Activated T-cell treated with anti-CD3 and anti-CD28 coated beads, Interleukin-2, amount 50 U/mL, for 24 hours (primary cell): ENCODE measurements around the gene VWA5B2.

Experiments
- DNase-seq: peaks from one replicate; pipeline ENCODE4 v3.0.0-alpha.2; 2020
- H3K27ac Mint-ChIP-seq: 2 replicates; pipeline ENCODE4 v1.8.0; 2020; ENCODE audit warnings: mild to moderate bottlenecking, mixed read lengths
- H3K27me3 Mint-ChIP-seq: 2 replicates; pipeline ENCODE4 v1.8.0; 2020; ENCODE audit warnings: mixed read lengths
- H3K36me3 Mint-ChIP-seq: 2 replicates; pipeline ENCODE4 v1.8.0; 2020; ENCODE audit warnings: low read depth, mixed read lengths
- H3K4me1 Mint-ChIP-seq: 2 replicates; pipeline ENCODE4 v1.8.0; 2020; ENCODE audit warnings: low read depth, mixed read lengths
- H3K4me3 Mint-ChIP-seq: 2 replicates; pipeline ENCODE4 v1.8.0; 2020; ENCODE audit warnings: mild to moderate bottlenecking, moderate library complexity, mixed read lengths
- H3K9me3 Mint-ChIP-seq: 2 replicates; pipeline ENCODE4 v1.8.0; 2020; ENCODE audit warnings: mixed read lengths

The VWA5B2 gene

GRCh38 chr3:184200825-184201224 lies 28.6 kb upstream of the VWA5B2 start:
- H3K27me3 Mint-ChIP-seq = peaks cover 3% of the 10 kb centered on the region
- peaks cover 8% of the 10 kb centered on the region for H3K36me3 Mint-ChIP-seq
- no peaks in the 10 kb centered on the region for H3K9me3 Mint-ChIP-seq
- H3K27ac Mint-ChIP-seq = no peak overlapping the region
- DNase-seq = no peak
- H3K4me1 Mint-ChIP-seq = no peaks in the 10 kb centered on the region
- no peak overlapping the region for H3K4me3 Mint-ChIP-seq

- no peak overlapping the region for H3K27ac Mint-ChIP-seq
- DNase-seq = no peak
- H3K4me3 Mint-ChIP-seq = no peak overlapping the region
- H3K9me3 Mint-ChIP-seq = no peaks in the 10 kb centered on the region
- H3K27me3 Mint-ChIP-seq = peaks cover 17% of the 10 kb centered on the region
- H3K4me1 Mint-ChIP-seq = no peaks in the 10 kb centered on the region
- no peaks in the 10 kb centered on the region for H3K36me3 Mint-ChIP-seq
Measured at GRCh38 chr3:184203526-184203925, 25.9 kb upstream of the VWA5B2 start.

GRCh38 chr3:184209146-184209923 lies 20.1 kb upstream of the VWA5B2 start:
- no peaks in the 10 kb centered on the region for H3K9me3 Mint-ChIP-seq
- no peak overlapping the region for H3K4me3 Mint-ChIP-seq
- DNase-seq = no peak
- no peaks in the 10 kb centered on the region for H3K36me3 Mint-ChIP-seq
- peaks cover 17% of the 10 kb centered on the region for H3K27me3 Mint-ChIP-seq
- no peaks in the 10 kb centered on the region for H3K4me1 Mint-ChIP-seq
- H3K27ac Mint-ChIP-seq = no peak overlapping the region

GRCh38 chr3:184211297-184211696 lies 18.1 kb upstream of the VWA5B2 start:
- no peak overlapping the region for H3K4me3 Mint-ChIP-seq
- H3K27me3 Mint-ChIP-seq = peaks cover 18% of the 10 kb centered on the region
- H3K36me3 Mint-ChIP-seq = no peaks in the 10 kb centered on the region
- H3K4me1 Mint-ChIP-seq = no peaks in the 10 kb centered on the region
- H3K27ac Mint-ChIP-seq = no peak overlapping the region
- H3K9me3 Mint-ChIP-seq = no peaks in the 10 kb centered on the region
- DNase-seq = no peak

- no peaks in the 10 kb centered on the region for H3K4me1 Mint-ChIP-seq
- H3K9me3 Mint-ChIP-seq = no peaks in the 10 kb centered on the region
Measured at GRCh38 chr3:184211718-184212117, 17.7 kb upstream of the VWA5B2 start.

GRCh38 chr3:184218814-184219213 lies 10.6 kb upstream of the VWA5B2 start:
- no peaks in the 10 kb centered on the region for H3K4me1 Mint-ChIP-seq

More at GRCh38 chr3:184211718-184212117, 17.7 kb upstream of the VWA5B2 start:
- Mint-ChIP-seq H3K36me3 (no peaks in the 10 kb centered on the region), H3K4me3 (no peak overlapping the region), H3K27ac (no peak overlapping the region), H3K27me3 (peaks cover 13% of the 10 kb centered on the region)
- DNase-seq = no peak

GRCh38 chr3:184222521-184222920 lies 6.9 kb upstream of the VWA5B2 start:
- no peak for DNase-seq
- peaks cover 32% of the 10 kb centered on the region for H3K27me3 Mint-ChIP-seq
- no peak overlapping the region for H3K4me3 Mint-ChIP-seq
- H3K9me3 Mint-ChIP-seq = no peaks in the 10 kb centered on the region
- no peak overlapping the region for H3K27ac Mint-ChIP-seq
- H3K36me3 Mint-ChIP-seq = no peaks in the 10 kb centered on the region
- H3K4me1 Mint-ChIP-seq = no peaks in the 10 kb centered on the region

More at GRCh38 chr3:184218814-184219213, 10.6 kb upstream of the VWA5B2 start:
- Mint-ChIP-seq H3K9me3 (no peaks in the 10 kb centered on the region), H3K36me3 (no peaks in the 10 kb centered on the region), H3K27ac (no peak overlapping the region), H3K27me3 (peaks cover 20% of the 10 kb centered on the region), H3K4me3 (no peak overlapping the region)
- DNase-seq = no peak

- no peak for DNase-seq
- no peak overlapping the region for H3K4me3 Mint-ChIP-seq
- no peaks in the 10 kb centered on the region for H3K36me3 Mint-ChIP-seq
- peaks cover 44% of the 10 kb centered on the region for H3K27me3 Mint-ChIP-seq
- H3K27ac Mint-ChIP-seq = no peak overlapping the region
- no peaks in the 10 kb centered on the region for H3K9me3 Mint-ChIP-seq
- H3K4me1 Mint-ChIP-seq = peaks cover 2% of the 10 kb centered on the region
Measured at GRCh38 chr3:184223946-184224345, 5.4 kb upstream of the VWA5B2 start.

GRCh38 chr3:184227481-184227935 lies 1.9 kb upstream of the VWA5B2 start:
- Mint-ChIP-seq H3K9me3 (no peaks in the 10 kb centered on the region), H3K27ac (no peak overlapping the region), H3K36me3 (no peaks in the 10 kb centered on the region), H3K27me3 (peaks cover 58% of the 10 kb centered on the region), H3K4me3 (no peak overlapping the region), H3K4me1 (peaks cover 7% of the 10 kb centered on the region)
- peak; percentile 66 for DNase-seq

GRCh38 chr3:184228376-184229137 lies 828 bp upstream of the VWA5B2 start:
- Mint-ChIP-seq H3K27ac (no peak overlapping the region), H3K4me1 (peaks cover 7% of the 10 kb centered on the region), H3K9me3 (no peaks in the 10 kb centered on the region)

GRCh38 chr3:184230081-184230602 lies 757 bp downstream of the VWA5B2 start:
- Mint-ChIP-seq H3K4me3 (peak overlapping the region; percentile 61), H3K4me1 (peaks cover 7% of the 10 kb centered on the region), H3K27me3 (peaks cover 69% of the 10 kb centered on the region), H3K27ac (no peak overlapping the region), H3K36me3 (no peaks in the 10 kb centered on the region), H3K9me3 (no peaks in the 10 kb centered on the region)
- DNase-seq = no peak

More at GRCh38 chr3:184228376-184229137, 828 bp upstream of the VWA5B2 start:
- Mint-ChIP-seq H3K4me3 (peak overlapping the region; percentile 38), H3K27me3 (peaks cover 67% of the 10 kb centered on the region), H3K36me3 (no peaks in the 10 kb centered on the region)
- DNase-seq = no peak

- H3K27me3 Mint-ChIP-seq = peaks cover 65% of the 10 kb centered on the region
- DNase-seq = no peak
- H3K9me3 Mint-ChIP-seq = no peaks in the 10 kb centered on the region
- peak overlapping the region; percentile 67 for H3K4me3 Mint-ChIP-seq
- peaks cover 7% of the 10 kb centered on the region for H3K4me1 Mint-ChIP-seq
- H3K27ac Mint-ChIP-seq = no peak overlapping the region
- no peaks in the 10 kb centered on the region for H3K36me3 Mint-ChIP-seq
Measured at GRCh38 chr3:184230603-184231528, 1.5 kb downstream of the VWA5B2 start.

- Mint-ChIP-seq H3K4me3 (peak overlapping the region; percentile 67), H3K9me3 (no peaks in the 10 kb centered on the region), H3K27me3 (peaks cover 59% of the 10 kb centered on the region), H3K27ac (no peak overlapping the region), H3K36me3 (no peaks in the 10 kb centered on the region), H3K4me1 (peaks cover 7% of the 10 kb centered on the region)
- DNase-seq = no peak
Measured at GRCh38 chr3:184231671-184232070, 2.3 kb downstream of the VWA5B2 start.
